Choroid plexus epithelial cell (primary cell): ENCODE results near the gene PISD.
"Not testable (repeated sequence)": the region's sequence is repeated elsewhere in the genome, so short reads cannot be mapped to it uniquely, and the experiment has no call there.

ENCODE experiments used
- DNase-seq: peaks from one replicate; pipeline ENCODE4 v3.0.0-alpha.2; 2010; ENCODE audit warnings: low read depth
- H3K4me3 ChIP-seq: 2 replicates; pipeline ENCODE4 v1.5.1; 2011; ENCODE audit warnings: low read depth, mild to moderate bottlenecking, control low read depth, low read length, moderate library complexity
- TF ChIP-seq, protein P1 (sequence below): conservative IDR thresholded peaks from 2 replicates; pipeline ENCODE4 v1.5.1; 2011; ENCODE audit warnings: low read depth, mild to moderate bottlenecking, control low read depth, inconsistent platforms, low read length, moderate library complexity

The PISD gene

DNA sequence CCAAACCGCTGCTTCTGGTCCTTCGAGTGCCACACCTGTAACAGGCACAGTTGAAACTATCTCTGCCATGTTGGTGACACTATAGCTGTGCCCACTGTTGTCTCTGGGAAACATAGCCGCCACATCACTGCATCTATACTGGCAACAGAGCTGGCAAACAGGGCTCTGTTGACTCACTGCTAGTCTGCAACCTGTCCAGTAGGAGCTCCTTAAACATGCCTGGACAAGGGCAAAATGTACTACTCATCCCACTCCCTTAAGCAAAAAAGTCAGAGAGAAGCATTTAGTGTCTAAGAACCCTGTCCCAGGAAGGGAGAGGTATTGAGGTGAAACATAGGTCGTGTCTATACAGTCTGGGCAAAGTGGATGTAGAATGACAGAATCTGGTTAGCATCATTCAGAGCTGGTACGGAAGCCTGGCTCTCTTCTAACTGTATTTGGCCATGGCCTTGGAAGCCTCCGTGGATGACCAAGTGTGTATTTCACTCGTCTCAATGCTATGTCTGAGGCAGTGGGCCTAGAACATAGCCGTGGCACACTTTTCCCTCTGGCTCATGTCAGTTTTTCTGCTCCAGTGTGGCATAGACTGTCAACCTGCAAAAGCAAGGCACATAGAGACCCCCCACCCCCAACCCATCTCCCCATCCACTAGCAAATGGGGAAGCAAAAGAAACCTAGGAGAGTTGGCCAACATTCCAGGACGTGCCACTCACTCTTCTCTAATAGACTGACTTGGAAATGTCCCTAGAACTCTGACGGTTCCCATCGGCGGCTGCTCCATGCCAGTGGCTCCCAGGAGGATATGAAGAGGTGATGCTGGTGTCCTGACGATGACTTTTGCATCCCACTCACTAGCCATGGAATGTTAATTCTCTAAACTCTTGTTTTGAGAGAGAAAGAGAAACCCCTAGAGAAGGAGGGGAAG lies 21.4 kb upstream of the PISD start:
- no peak for DNase-seq
- no peak overlapping the region for H3K4me3 ChIP-seq
- TF ChIP-seq, protein P1, sequence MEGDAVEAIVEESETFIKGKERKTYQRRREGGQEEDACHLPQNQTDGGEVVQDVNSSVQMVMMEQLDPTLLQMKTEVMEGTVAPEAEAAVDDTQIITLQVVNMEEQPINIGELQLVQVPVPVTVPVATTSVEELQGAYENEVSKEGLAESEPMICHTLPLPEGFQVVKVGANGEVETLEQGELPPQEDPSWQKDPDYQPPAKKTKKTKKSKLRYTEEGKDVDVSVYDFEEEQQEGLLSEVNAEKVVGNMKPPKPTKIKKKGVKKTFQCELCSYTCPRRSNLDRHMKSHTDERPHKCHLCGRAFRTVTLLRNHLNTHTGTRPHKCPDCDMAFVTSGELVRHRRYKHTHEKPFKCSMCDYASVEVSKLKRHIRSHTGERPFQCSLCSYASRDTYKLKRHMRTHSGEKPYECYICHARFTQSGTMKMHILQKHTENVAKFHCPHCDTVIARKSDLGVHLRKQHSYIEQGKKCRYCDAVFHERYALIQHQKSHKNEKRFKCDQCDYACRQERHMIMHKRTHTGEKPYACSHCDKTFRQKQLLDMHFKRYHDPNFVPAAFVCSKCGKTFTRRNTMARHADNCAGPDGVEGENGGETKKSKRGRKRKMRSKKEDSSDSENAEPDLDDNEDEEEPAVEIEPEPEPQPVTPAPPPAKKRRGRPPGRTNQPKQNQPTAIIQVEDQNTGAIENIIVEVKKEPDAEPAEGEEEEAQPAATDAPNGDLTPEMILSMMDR: no peak

DNA sequence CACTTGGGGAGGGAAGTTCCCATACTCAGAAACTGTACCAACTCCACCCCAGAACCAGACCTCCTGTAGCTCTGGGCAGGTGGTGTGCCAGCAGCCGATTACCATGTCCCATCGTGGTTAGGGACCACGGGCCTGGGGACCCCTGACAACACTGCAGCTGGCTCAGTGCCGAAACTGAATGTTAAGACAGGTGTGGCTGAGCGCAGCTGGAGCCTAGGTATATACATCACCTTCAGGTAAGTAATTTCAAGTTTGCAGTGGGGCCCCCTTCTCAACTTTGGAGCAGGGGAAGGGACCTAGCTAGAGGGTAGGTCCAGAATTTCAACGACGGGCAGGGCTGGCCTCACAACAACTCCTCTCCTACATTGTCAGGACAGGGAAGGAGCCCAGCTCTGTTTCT lies 20.7 kb upstream of the PISD start:
- no peak overlapping the region for H3K4me3 ChIP-seq
- DNase-seq: no peak

DNA sequence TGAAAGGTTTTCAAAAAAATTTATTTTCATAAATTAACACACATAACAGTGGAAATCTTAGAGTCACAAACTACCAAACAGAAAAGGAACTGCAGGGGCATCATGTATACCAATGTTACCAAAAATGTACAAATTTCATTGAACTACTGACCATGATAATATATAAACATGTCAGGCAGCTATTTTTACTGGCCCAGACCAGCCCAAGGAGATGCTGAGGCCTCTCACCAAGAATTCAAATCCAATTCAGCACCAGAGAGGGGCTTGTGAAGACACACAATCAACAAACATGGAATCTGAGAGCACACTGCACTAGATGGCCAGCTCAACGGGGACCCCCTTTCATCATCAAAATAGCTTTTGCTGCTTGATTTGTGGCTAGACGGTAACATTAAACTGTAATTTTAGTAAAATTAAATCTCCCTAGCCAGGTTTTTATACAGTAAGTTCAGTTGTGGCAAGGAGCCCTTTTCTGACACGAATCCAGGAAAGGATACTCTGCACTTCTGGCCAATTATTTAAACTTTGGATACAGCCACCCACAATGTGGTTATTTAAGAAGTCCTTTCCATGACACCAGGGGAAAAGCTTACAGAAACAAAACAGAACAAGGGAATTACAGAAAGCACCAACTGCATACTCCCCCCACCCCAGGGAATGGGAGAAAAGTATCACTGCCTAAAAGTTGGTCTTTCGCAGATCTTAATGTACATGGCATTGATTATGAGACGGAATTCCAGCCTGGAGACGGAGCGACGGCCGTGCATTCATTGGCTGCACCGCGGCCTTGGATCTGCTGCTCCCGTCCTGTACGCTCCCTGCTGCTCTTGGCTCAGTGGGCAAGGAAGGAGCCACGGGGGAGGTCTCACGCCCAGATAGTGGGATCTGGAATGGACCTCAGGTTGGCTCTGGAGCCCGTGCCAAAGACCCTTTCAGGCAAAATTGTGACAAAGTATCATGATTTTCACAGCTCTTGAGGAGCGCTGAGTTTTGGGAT lies 19.6 kb upstream of the PISD start:
- DNase-seq: peak; percentile 50
- no peak overlapping the region for H3K4me3 ChIP-seq
- TF ChIP-seq, protein P1: no peak

More for the DNA sequence above, 20.7 kb upstream of the PISD start:
- TF ChIP-seq, protein P1: no peak

DNA sequence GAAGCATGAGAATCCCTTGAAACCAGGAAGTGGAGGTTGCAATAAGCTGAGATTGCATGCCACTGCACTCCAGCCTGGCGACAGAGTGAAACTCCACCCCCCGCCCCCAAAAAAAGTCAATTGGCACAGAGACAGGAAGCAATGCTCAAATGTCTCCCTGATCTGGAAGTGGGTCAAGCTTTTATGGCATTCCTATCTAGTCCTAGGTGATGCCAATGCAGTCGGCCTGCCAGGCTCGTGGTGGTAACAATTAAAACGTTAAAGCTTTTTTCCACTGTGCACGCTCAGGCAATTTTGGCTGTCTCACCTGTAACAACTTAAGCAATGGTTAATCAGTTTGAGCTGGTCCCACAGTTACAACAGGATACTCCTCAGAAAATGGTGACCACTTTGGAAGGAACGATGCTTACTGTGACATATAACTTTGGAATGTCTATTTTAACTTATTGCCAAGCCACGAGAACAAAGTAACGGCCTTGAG lies 18.9 kb upstream of the PISD start:
- TF ChIP-seq, protein P1: no peak
- peak; percentile 69 for DNase-seq
- no peak overlapping the region for H3K4me3 ChIP-seq

DNA sequence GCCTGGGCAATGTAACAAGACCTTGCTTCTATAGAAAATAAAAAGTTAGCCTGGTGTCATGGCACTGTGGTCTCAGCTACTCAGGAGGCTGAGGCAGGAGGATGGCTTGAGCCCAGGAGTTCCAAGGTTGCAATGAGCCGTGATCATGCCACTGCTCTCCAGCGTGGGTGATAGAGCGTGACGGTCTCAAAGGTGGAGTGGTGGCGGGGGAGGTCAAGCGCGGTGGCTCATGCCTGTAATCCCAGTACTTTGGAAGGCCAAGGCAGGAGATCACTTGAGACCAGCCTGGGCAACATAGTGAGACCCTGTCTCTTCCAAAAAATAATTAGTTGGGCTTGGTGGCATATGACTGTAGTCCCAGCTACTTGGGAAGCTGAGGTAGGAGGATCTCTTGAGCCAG lies 16.7 kb upstream of the PISD start:
- TF ChIP-seq, protein P1: no peak
- no peak overlapping the region for H3K4me3 ChIP-seq
- no peak for DNase-seq

DNA sequence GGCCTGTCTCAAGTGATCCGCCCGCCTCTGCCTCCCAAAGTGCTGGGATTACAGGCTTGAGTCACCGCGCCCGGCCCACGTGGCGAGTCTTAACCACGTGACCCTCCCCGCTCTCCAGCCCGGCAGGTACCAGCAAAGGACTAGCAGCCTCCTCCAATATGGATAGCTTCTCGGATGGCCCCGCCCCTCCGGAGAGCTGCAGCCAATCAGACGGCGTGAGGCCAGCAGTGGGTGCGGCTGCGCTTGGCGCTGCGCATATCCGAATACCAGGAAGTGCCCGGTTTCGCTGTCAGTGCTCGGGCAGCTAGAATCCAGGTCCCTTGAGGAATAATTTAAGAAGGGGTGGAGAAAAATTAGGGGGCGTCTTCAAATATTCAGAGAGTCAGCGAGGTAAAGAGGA lies 14.7 kb upstream of the PISD start:
- DNase-seq: peak; percentile 97
- H3K4me3 ChIP-seq: peak overlapping the region; percentile 58
- TF ChIP-seq, protein P1: no peak

DNA sequence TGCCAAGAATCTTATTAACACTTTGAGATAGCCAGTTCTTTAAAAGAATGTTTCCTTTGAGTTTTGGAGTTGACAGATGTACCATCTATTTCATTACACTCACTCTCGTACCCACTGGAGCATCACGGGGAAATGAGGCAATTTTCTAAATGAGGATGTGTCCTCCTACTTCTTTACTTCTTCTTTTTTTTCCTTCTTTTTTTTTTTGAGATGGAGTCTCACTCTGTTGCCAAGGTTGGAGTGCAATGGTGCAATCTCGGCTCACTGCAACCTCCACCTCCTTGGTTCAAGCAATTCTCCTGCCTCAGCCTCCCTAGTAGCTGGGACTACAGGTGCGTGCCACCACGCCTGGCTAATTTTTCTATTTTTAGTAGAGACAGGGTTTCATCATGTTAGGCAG lies 12.2 kb upstream of the PISD start:
- not testable (repeated sequence) for H3K4me3 ChIP-seq, DNase-seq

DNA sequence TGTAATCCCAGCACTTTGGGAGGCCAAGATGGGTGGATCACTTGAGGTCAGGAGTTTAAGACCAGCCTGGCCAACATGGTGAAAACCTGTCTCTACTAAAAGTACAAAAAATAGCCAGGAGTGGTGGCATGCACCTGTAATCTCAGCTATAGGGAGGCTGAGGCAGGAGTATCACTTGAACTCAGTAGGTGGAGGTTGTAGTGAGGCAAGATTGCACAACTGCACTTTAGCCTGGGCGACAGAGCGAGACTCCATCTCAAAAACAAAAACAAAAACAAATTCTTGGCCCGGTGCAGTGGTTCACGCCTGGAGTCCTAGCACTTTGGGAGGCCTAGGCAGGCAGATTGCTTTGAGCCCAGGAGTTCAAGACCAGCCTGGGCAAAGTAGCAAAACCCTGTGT lies 6.8 kb upstream of the PISD start:
- DNase-seq, H3K4me3 ChIP-seq: not testable (repeated sequence)
